ENCODE data around the gene CRYBG2.
A peak's percentile ranks its signal among the peaks of the same experiment; 100 is the strongest.

CRYBG2 gene

GRCh38 chr1:26367441-26367840, 13.5 kb upstream of the CRYBG2 start:
- H3K9me3 ChIP-seq = no peaks in the 10 kb centered on the region
- no peaks in the 10 kb centered on the region for H3K36me3 ChIP-seq
- TF ChIP-seq CTCF (IDR thresholded peaks at IDR 0.05) = no peak
- no peak overlapping the region for H3K27ac ChIP-seq
- H3K4me3 ChIP-seq (ENCODE audit: low read depth in 1 of 2, low read length in 1 of 2) = no peak overlapping the region
- peaks cover 4 to 17% of the 10 kb centered on the region in 2 experiments for H3K4me1 ChIP-seq (ENCODE audit: control insufficient read depth in 1 of 2, insufficient read depth in 1 of 2, low read depth in 1 of 2, low read length in 1 of 2)
- peaks cover 33% of the 10 kb centered on the region for H3K27me3 ChIP-seq

- H3K36me3 ChIP-seq = no peaks in the 10 kb centered on the region
- peaks cover 4 to 8% of the 10 kb centered on the region in 2 experiments for H3K4me1 ChIP-seq (ENCODE audit: control insufficient read depth in 1 of 2, insufficient read depth in 1 of 2, low read depth in 1 of 2, low read length in 1 of 2)
- no peak overlapping the region for H3K4me3 ChIP-seq (ENCODE audit: low read depth in 1 of 2, low read length in 1 of 2)
- no peak for TF ChIP-seq CTCF (IDR thresholded peaks at IDR 0.05)
- H3K27ac ChIP-seq = no peak overlapping the region
- H3K9me3 ChIP-seq = no peaks in the 10 kb centered on the region
- H3K27me3 ChIP-seq = peaks cover 58% of the 10 kb centered on the region
These were observed 11.0 kb upstream of the CRYBG2 start for GRCh38 chr1:26364956-26365355.

GRCh38 chr1:26363549-26364448, 9.9 kb upstream of the CRYBG2 start:
- H3K27me3 ChIP-seq = peaks cover 69% of the 10 kb centered on the region

GRCh38 chr1:26362331-26362730, 8.4 kb upstream of the CRYBG2 start:
- H3K27me3 ChIP-seq = peaks cover 84% of the 10 kb centered on the region
- no peak for TF ChIP-seq CTCF (IDR thresholded peaks at IDR 0.05)
- H3K27ac ChIP-seq = no peak overlapping the region

More at GRCh38 chr1:26363549-26364448, 9.9 kb upstream of the CRYBG2 start:
- Histone ChIP-seq H3K4me1 (ENCODE audit: control insufficient read depth in 1 of 2, insufficient read depth in 1 of 2, low read depth in 1 of 2, low read length in 1 of 2) (peaks cover 2 to 12% of the 10 kb centered on the region in 2 experiments), H3K27ac (no peak overlapping the region), H3K36me3 (no peaks in the 10 kb centered on the region), H3K9me3 (no peaks in the 10 kb centered on the region), H3K4me3 (ENCODE audit: low read depth in 1 of 2, low read length in 1 of 2) (no peak overlapping the region)
- peak; percentile 77 for TF ChIP-seq CTCF (IDR thresholded peaks at IDR 0.05)

GRCh38 chr1:26361605-26362122, 7.7 kb upstream of the CRYBG2 start:
- peaks cover 2 to 15% of the 10 kb centered on the region in 2 experiments for H3K4me1 ChIP-seq (ENCODE audit: control insufficient read depth in 1 of 2, insufficient read depth in 1 of 2, low read depth in 1 of 2, low read length in 1 of 2)
- no peaks in the 10 kb centered on the region for H3K36me3 ChIP-seq
- no peak overlapping the region for H3K4me3 ChIP-seq (ENCODE audit: low read depth in 1 of 2, low read length in 1 of 2)
- no peaks in the 10 kb centered on the region for H3K9me3 ChIP-seq
- H3K27me3 ChIP-seq = peaks cover 91% of the 10 kb centered on the region
- no peak overlapping the region for H3K27ac ChIP-seq
- TF ChIP-seq CTCF (IDR thresholded peaks at IDR 0.05) = no peak

More at GRCh38 chr1:26362331-26362730, 8.4 kb upstream of the CRYBG2 start:
- no peaks in the 10 kb centered on the region for H3K36me3 ChIP-seq
- no peaks in the 10 kb centered on the region for H3K9me3 ChIP-seq
- peaks cover 2 to 15% of the 10 kb centered on the region in 2 experiments for H3K4me1 ChIP-seq (ENCODE audit: control insufficient read depth in 1 of 2, insufficient read depth in 1 of 2, low read depth in 1 of 2, low read length in 1 of 2)
- H3K4me3 ChIP-seq (ENCODE audit: low read depth in 1 of 2, low read length in 1 of 2) = no peak overlapping the region

Data from neutrophil (primary cell).